Lower leg skin (tissue), 3 donors: ENCODE measurements around the gene ATP8B4.

Experiments
- POLR2A ChIP-seq, 2 donors: fragments of 450-650 bp; IDR thresholded peaks; one replicate each; pipeline ENCODE4 v1.6.1; 2016 to 2017; ENCODE audit warnings: antibody characterized with exemption in 2 of 2, mild to moderate bottlenecking in 1 of 2, moderate library complexity in 1 of 2
- TF ChIP-seq, protein P1 (sequence below), 3 donors: fragments of 450-650 bp; IDR thresholded peaks; one replicate each; pipeline ENCODE4 v1.5.1; 2016; ENCODE audit warnings: antibody characterized with exemption in 3 of 3, mild to moderate bottlenecking in 3 of 3, moderate library complexity in 2 of 3

DNA sequence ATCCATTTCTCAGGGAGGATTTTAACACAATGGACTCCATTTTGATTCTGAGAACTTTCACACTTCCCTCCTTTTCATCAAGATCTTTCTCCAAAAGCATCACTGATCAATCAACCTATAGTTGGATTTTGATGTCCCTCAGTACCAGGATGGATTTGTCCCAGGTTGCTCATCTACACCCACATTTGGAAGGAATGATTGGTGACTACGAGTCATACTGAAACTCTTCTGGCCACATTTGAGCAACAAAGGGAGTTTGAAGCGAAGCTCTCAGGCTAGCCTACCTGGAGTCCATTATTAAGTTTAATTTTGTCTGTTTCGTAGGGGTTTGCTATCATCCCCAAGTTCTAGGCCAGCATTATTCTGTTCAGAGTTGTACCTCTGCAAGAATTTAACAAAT is 31.3 kb upstream of the ATP8B4 start:
- TF ChIP-seq, protein P1, sequence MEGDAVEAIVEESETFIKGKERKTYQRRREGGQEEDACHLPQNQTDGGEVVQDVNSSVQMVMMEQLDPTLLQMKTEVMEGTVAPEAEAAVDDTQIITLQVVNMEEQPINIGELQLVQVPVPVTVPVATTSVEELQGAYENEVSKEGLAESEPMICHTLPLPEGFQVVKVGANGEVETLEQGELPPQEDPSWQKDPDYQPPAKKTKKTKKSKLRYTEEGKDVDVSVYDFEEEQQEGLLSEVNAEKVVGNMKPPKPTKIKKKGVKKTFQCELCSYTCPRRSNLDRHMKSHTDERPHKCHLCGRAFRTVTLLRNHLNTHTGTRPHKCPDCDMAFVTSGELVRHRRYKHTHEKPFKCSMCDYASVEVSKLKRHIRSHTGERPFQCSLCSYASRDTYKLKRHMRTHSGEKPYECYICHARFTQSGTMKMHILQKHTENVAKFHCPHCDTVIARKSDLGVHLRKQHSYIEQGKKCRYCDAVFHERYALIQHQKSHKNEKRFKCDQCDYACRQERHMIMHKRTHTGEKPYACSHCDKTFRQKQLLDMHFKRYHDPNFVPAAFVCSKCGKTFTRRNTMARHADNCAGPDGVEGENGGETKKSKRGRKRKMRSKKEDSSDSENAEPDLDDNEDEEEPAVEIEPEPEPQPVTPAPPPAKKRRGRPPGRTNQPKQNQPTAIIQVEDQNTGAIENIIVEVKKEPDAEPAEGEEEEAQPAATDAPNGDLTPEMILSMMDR (IDR thresholded peaks at IDR 0.05): no peak
- TF ChIP-seq POLR2A (IDR thresholded peaks at IDR 0.05): no peak
